Activated CD4-positive, alpha-beta T cell treated with anti-CD3 and anti-CD28 coated beads, Interleukin-2, Interleukin-4, amounts not matched to agents 100 ng/mL and 50 ng/mL, durations not matched to agents 16 hours and 8 hours (primary cell): Measurements from ENCODE around the gene C11orf54.
"Not testable (repeated sequence)": the region's sequence is repeated elsewhere in the genome, so short reads cannot be mapped to it uniquely, and the experiment has no call there.

Source experiments
- DNase-seq: peaks from one replicate; pipeline ENCODE4 v3.0.0-alpha.2; 2020; ENCODE audit warnings: low spot score

The C11orf54 gene

GRCh38 chr11:93734427-93735222, 6.8 kb upstream of the C11orf54 start:
- no peak for DNase-seq

- DNase-seq = no peak
Measured at GRCh38 chr11:93735627-93736026, 5.8 kb upstream of the C11orf54 start.

- no peak for DNase-seq
Measured at GRCh38 chr11:93736129-93736528, 5.3 kb upstream of the C11orf54 start.

GRCh38 chr11:93737904-93738612, 3.4 kb upstream of the C11orf54 start:
- peak; percentile 67 for DNase-seq

- no peak for DNase-seq
Measured at GRCh38 chr11:93738647-93739081, 2.8 kb upstream of the C11orf54 start.

- peak; percentile 53 for DNase-seq
Measured at GRCh38 chr11:93740031-93740729, 1.3 kb upstream of the C11orf54 start.

GRCh38 chr11:93740730-93741093, 760 bp upstream of the C11orf54 start:
- peak; percentile 74 for DNase-seq

GRCh38 chr11:93741882-93742226, 382 bp downstream of the C11orf54 start:
- DNase-seq = no peak

GRCh38 chr11:93743291-93743690, 1.8 kb downstream of the C11orf54 start:
- no peak for DNase-seq

GRCh38 chr11:93744669-93745004, 3.2 kb downstream of the C11orf54 start:
- no peak for DNase-seq

- DNase-seq = not testable (repeated sequence)
Measured at GRCh38 chr11:93745005-93745755, 3.7 kb downstream of the C11orf54 start.

GRCh38 chr11:93746101-93746500, 4.6 kb downstream of the C11orf54 start:
- no peak for DNase-seq

GRCh38 chr11:93747122-93747521, 5.7 kb downstream of the C11orf54 start:
- no peak for DNase-seq

- no peak for DNase-seq
Measured at GRCh38 chr11:93751001-93751400, 9.5 kb downstream of the C11orf54 start.

- DNase-seq = no peak
Measured at GRCh38 chr11:93753241-93753640, 11.8 kb downstream of the C11orf54 start.

- no peak for DNase-seq
Measured at GRCh38 chr11:93756748-93757147, 15.3 kb downstream of the C11orf54 start.

- DNase-seq = no peak
Measured at GRCh38 chr11:93757301-93757700, 15.8 kb downstream of the C11orf54 start.

- DNase-seq = no peak
Measured at GRCh38 chr11:93757924-93758865, 16.7 kb downstream of the C11orf54 start.

GRCh38 chr11:93759123-93759522, 17.7 kb downstream of the C11orf54 start:
- DNase-seq = not testable (repeated sequence)

GRCh38 chr11:93761910-93762309, 20.4 kb downstream of the C11orf54 start:
- DNase-seq = no peak

GRCh38 chr11:93765551-93765950, 24.1 kb downstream of the C11orf54 start:
- no peak for DNase-seq
